Measurements from ENCODE around the gene POMP.

The POMP gene

GRCh38 chr13:28655561-28655960 is 3.4 kb upstream of the POMP start:
- H3K4me2 ChIP-seq (ENCODE audit: insufficient read depth, low read length), result no peak overlapping the region
- peaks cover 41% of the 10 kb centered on the region for H3K79me2 ChIP-seq (ENCODE audit: insufficient read depth, low read length)

DNA sequence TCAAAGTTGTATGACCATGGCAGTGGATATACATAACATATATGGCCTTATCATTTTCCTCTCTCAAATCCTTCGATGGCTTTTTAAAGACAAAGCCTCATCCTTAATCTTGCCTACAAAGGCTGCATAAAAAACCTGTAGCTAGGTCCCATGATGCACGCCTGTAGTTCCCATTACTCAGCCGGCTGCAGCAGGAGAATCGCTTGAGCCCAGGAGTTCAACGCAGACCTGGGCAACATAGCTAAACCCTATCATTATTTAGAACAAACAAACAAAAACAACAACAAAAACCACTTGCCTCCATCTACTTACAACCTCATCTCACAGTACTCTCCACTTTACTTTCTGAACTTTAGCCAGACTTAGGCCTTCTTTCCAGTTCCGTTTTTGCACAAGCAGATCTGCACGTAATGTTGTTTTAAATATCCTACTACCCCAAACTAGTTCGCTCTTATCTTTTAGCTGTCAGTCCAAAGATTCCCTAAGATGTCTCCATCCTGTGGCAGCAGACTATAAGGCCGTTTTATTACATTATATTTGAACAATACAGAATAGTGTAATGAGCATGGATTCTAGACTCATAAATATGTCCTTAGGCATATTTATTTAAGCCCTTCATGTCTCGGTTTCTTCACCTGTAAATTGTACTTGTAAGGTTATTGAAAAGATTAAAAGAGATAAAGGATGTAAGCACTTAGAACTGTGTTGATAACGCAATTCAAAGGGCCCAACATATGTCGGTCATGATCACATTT is 969 bp upstream of the POMP start:
- H3K27me3 ChIP-seq (ENCODE audit: insufficient read depth, low read length, poor library complexity), result no peaks in the 10 kb centered on the region
- H3K4me1 ChIP-seq (ENCODE audit: insufficient read depth, low read length), result peaks cover 55% of the 10 kb centered on the region
- ATAC-seq (ENCODE audit: insufficient read depth, low read depth) (no peak), DNase-seq (no peak)
- peak overlapping the region; percentile 76 for H2AFZ ChIP-seq (ENCODE audit: low read depth, low read length)
- H4K20me1 ChIP-seq (ENCODE audit: insufficient read depth, low read length), result peaks cover 29% of the 10 kb centered on the region
- H3K4me2 ChIP-seq (ENCODE audit: insufficient read depth, low read length), result peak overlapping the region; percentile 61
- peaks cover 65% of the 10 kb centered on the region for H3K79me2 ChIP-seq (ENCODE audit: insufficient read depth, low read length)
- no peaks in the 10 kb centered on the region for H3K9me3 ChIP-seq (ENCODE audit: insufficient read depth, low read length, severe bottlenecking)
- peaks cover 35% of the 10 kb centered on the region for H3K36me3 ChIP-seq (ENCODE audit: insufficient read depth, low read length)
- peak overlapping the region; percentile 85 for H3K9ac ChIP-seq (ENCODE audit: low read depth, low read length)
- peak overlapping the region; percentile 92 for H3K27ac ChIP-seq (ENCODE audit: low read length)
- peak overlapping the region; percentile 71 to 86; a peak in 3 of 4 replicates for H3K4me3 ChIP-seq (ENCODE audit: low read depth in 1 of 2, low read length in 2 of 2)
- no peak for TF ChIP-seq EZH2 (IDR thresholded peaks at IDR 0.05; ENCODE audit: borderline replicate concordance, low read depth, low read length, severe bottlenecking)
- TF ChIP-seq CTCF (IDR thresholded peaks at IDR 0.05; ENCODE audit: borderline replicate concordance, extremely low read depth, low read length, poor library complexity, severe bottlenecking), result peak; percentile 47

More at GRCh38 chr13:28655561-28655960, 3.4 kb upstream of the POMP start:
- TF ChIP-seq CTCF (IDR thresholded peaks at IDR 0.05; ENCODE audit: borderline replicate concordance, extremely low read depth, low read length, poor library complexity, severe bottlenecking), result no peak
- TF ChIP-seq EZH2 (IDR thresholded peaks at IDR 0.05; ENCODE audit: borderline replicate concordance, low read depth, low read length, severe bottlenecking), result no peak
- H3K27ac ChIP-seq (ENCODE audit: low read length), result no peak overlapping the region
- peaks cover 11% of the 10 kb centered on the region for H3K36me3 ChIP-seq (ENCODE audit: insufficient read depth, low read length)
- DNase-seq (no peak), ATAC-seq (ENCODE audit: insufficient read depth, low read depth) (no peak)
- H3K4me3 ChIP-seq (ENCODE audit: low read depth in 1 of 2, low read length in 2 of 2), result no peak overlapping the region
- no peaks in the 10 kb centered on the region for H3K9me3 ChIP-seq (ENCODE audit: insufficient read depth, low read length, severe bottlenecking)
- H2AFZ ChIP-seq (ENCODE audit: low read depth, low read length), result no peak overlapping the region
- H3K4me1 ChIP-seq (ENCODE audit: insufficient read depth, low read length), result peaks cover 31% of the 10 kb centered on the region
- peaks cover 8% of the 10 kb centered on the region for H4K20me1 ChIP-seq (ENCODE audit: insufficient read depth, low read length)
- no peaks in the 10 kb centered on the region for H3K27me3 ChIP-seq (ENCODE audit: insufficient read depth, low read length, poor library complexity)
- H3K9ac ChIP-seq (ENCODE audit: low read depth, low read length), result no peak overlapping the region

- Histone ChIP-seq H3K36me3 (ENCODE audit: insufficient read depth, low read length) (peaks cover 40% of the 10 kb centered on the region), H3K27ac (ENCODE audit: low read length) (peak overlapping the region; percentile 92), H3K27me3 (ENCODE audit: insufficient read depth, low read length, poor library complexity) (no peaks in the 10 kb centered on the region), H3K4me2 (ENCODE audit: insufficient read depth, low read length) (peak overlapping the region; percentile 61), H3K9ac (ENCODE audit: low read depth, low read length) (peak overlapping the region; percentile 85), H3K4me1 (ENCODE audit: insufficient read depth, low read length) (peaks cover 57% of the 10 kb centered on the region), H3K4me3 (ENCODE audit: low read depth in 1 of 2, low read length in 2 of 2) (peak overlapping the region; percentile 71 to 86), H3K79me2 (ENCODE audit: insufficient read depth, low read length) (peaks cover 70% of the 10 kb centered on the region), H2AFZ (ENCODE audit: low read depth, low read length) (peak overlapping the region; percentile 76), H3K9me3 (ENCODE audit: insufficient read depth, low read length, severe bottlenecking) (no peaks in the 10 kb centered on the region), H4K20me1 (ENCODE audit: insufficient read depth, low read length) (peaks cover 33% of the 10 kb centered on the region)
- DNase-seq (no peak), ATAC-seq (ENCODE audit: insufficient read depth, low read depth) (peak; percentile 15; the same call in 1 of the 3 replicates)
- TF ChIP-seq CTCF (IDR thresholded peaks at IDR 0.05; ENCODE audit: borderline replicate concordance, extremely low read depth, low read length, poor library complexity, severe bottlenecking) (no peak), EZH2 (IDR thresholded peaks at IDR 0.05; ENCODE audit: borderline replicate concordance, low read depth, low read length, severe bottlenecking) (no peak)
These were observed 463 bp upstream of the POMP start for GRCh38 chr13:28658539-28658795.

Data from DND-41 (cell line).